DLD1 (cell line): ENCODE data around the gene PLA2G4F.

Experiments used
- in situ Hi-C: cut with HindIII; loops from 2 replicates; pipeline ENCODE4 v1.10.0; 2017; ENCODE audit warnings: low sequenced_read_pairs

The PLA2G4F gene

GRCh38 chr15:42156243-42156922 lies at the start of gene PLA2G4F:
TSS of gene PLA2G4F (minus strand) at chr15:42156636. CDS start at chr15:42156549, 87 bp downstream.
- in situ Hi-C loops = no loop called here

GRCh38 chr15:42203891-42204290 lies 47.5 kb upstream of the PLA2G4F start:
- in situ Hi-C loops = no loop called here

- in situ Hi-C loops = no loop called here
These were observed 46.2 kb upstream of the PLA2G4F start for GRCh38 chr15:42202653-42203052.

GRCh38 chr15:42201801-42202200 lies 45.4 kb upstream of the PLA2G4F start:
- in situ Hi-C loops = no loop called here

- in situ Hi-C loops = no loop called here
These were observed 42.7 kb upstream of the PLA2G4F start for GRCh38 chr15:42199126-42199525.

- in situ Hi-C loops = no loop called here
These were observed 42.1 kb upstream of the PLA2G4F start for GRCh38 chr15:42198516-42198915.

- in situ Hi-C loops = no loop called here
These were observed 38.1 kb upstream of the PLA2G4F start for GRCh38 chr15:42194513-42194912.

GRCh38 chr15:42193383-42193782 lies 36.9 kb upstream of the PLA2G4F start:
- in situ Hi-C loops = no loop called here

GRCh38 chr15:42191610-42192346 lies 35.3 kb upstream of the PLA2G4F start:
- in situ Hi-C loops = no loop called here

- in situ Hi-C loops = no loop called here
These were observed 33.9 kb upstream of the PLA2G4F start for GRCh38 chr15:42190370-42190769.

- in situ Hi-C loops = no loop called here
These were observed 29.4 kb upstream of the PLA2G4F start for GRCh38 chr15:42185801-42186200.

GRCh38 chr15:42184736-42185135 lies 28.3 kb upstream of the PLA2G4F start:
- in situ Hi-C loops = no loop called here

GRCh38 chr15:42184296-42184695 lies 27.9 kb upstream of the PLA2G4F start:
- in situ Hi-C loops = no loop called here

GRCh38 chr15:42182961-42183360 lies 26.5 kb upstream of the PLA2G4F start:
- in situ Hi-C loops = no loop called here

GRCh38 chr15:42182328-42182886 lies 26.0 kb upstream of the PLA2G4F start:
- in situ Hi-C loops = no loop called here

- in situ Hi-C loops = no loop called here
These were observed 21.6 kb upstream of the PLA2G4F start for GRCh38 chr15:42178056-42178455.

GRCh38 chr15:42175671-42176070 lies 19.2 kb upstream of the PLA2G4F start:
- in situ Hi-C loops = no loop called here

GRCh38 chr15:42172475-42172874 lies 16.0 kb upstream of the PLA2G4F start:
- in situ Hi-C loops = no loop called here

- in situ Hi-C loops = no loop called here
These were observed 15.4 kb upstream of the PLA2G4F start for GRCh38 chr15:42171795-42172194.

- in situ Hi-C loops = no loop called here
These were observed 14.7 kb upstream of the PLA2G4F start for GRCh38 chr15:42171122-42171521.

GRCh38 chr15:42166225-42166940 lies 9.9 kb upstream of the PLA2G4F start:
- in situ Hi-C loops = no loop called here
